ENCODE results near the gene HNF1B.

The HNF1B gene

DNA sequence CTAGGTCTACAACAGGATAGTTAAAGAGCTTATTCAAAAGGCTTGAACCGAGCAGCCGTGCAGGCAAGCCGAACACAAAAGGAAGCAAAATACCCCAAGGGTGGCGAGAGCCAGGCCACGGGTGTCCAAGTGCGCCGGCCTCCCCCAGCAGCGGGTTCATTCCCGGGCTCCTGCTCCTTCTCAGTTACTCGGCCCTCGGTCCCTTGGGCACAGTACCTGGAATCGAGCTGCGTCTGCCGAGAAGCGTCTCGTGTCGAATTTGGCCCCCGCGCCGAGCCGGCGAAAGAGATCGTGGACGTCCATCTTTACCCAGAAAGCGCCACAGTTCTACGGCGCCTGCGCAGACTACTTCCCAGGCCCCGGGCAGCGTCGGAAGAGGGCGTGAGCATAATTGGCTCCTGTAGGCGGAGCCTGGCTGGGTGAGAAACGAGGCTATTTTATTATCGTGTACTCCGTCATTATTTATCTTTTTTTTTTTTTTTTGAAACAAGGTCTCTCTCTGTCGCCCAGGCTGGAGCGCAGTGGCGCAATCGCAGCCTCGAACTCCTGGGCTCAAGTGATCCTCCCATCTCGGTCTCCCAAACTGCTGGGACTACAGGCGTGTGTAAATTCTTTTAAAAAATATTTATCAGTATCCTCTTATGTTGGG is 101.6 kb downstream of the HNF1B start, which contains the start of gene DDX52:
TSS of gene DDX52 (minus strand) at position 329 of the 649 bp plus-strand sequence. CDS start at position 303, 26 bp downstream.
- peaks cover 26% of the 10 kb centered on the region for H3K36me3 ChIP-seq (ENCODE audit: low read depth)
- TF ChIP-seq, protein P1, sequence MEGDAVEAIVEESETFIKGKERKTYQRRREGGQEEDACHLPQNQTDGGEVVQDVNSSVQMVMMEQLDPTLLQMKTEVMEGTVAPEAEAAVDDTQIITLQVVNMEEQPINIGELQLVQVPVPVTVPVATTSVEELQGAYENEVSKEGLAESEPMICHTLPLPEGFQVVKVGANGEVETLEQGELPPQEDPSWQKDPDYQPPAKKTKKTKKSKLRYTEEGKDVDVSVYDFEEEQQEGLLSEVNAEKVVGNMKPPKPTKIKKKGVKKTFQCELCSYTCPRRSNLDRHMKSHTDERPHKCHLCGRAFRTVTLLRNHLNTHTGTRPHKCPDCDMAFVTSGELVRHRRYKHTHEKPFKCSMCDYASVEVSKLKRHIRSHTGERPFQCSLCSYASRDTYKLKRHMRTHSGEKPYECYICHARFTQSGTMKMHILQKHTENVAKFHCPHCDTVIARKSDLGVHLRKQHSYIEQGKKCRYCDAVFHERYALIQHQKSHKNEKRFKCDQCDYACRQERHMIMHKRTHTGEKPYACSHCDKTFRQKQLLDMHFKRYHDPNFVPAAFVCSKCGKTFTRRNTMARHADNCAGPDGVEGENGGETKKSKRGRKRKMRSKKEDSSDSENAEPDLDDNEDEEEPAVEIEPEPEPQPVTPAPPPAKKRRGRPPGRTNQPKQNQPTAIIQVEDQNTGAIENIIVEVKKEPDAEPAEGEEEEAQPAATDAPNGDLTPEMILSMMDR (IDR thresholded peaks at IDR 0.05; ENCODE audit: poor library complexity, severe bottlenecking): no peak
- ATAC-seq (ENCODE audit: low read depth) (peak; percentile 94), DNase-seq (ENCODE audit: low spot score) (peak; percentile 85)
- H3K27me3 ChIP-seq (ENCODE audit: insufficient read depth, poor library complexity, severe bottlenecking): no peaks in the 10 kb centered on the region
- peak within 1 kb of the TSS; percentile 82 for H3K4me3 ChIP-seq (ENCODE audit: severe bottlenecking)
- H3K27ac ChIP-seq (ENCODE audit: poor library complexity, severe bottlenecking): peak within 1 kb of the TSS; percentile 45
- H3K9me3 ChIP-seq (ENCODE audit: severe bottlenecking): no peaks in the 10 kb centered on the region
- peaks cover 7% of the 10 kb centered on the region for H3K4me1 ChIP-seq (ENCODE audit: insufficient read depth, poor library complexity, severe bottlenecking)

DNA sequence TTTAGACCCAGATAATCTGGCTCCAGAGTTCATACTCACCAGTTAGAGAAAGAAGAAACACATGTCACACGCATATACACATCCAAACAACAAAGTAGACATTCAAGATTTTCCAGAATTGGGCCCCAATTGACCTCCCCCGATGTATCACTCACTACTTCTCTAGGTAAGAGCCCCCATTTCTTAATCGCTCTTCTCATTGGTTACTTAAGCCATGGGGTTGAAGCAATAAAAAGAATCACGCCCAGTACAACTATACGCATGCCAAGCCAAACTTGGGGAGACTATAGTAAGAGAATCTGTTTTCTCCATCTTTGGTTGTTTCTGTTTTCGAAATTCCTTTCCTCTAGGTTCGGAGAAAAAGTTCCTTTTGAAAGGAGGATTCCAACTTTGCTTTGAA is 102.2 kb downstream of the HNF1B start:
- DNase-seq (ENCODE audit: low spot score): no peak
- peaks cover 32% of the 10 kb centered on the region for H3K36me3 ChIP-seq (ENCODE audit: low read depth)
- no peaks in the 10 kb centered on the region for H3K9me3 ChIP-seq (ENCODE audit: severe bottlenecking)
- TF ChIP-seq, protein P1 (IDR thresholded peaks at IDR 0.05; ENCODE audit: poor library complexity, severe bottlenecking): no peak
- ATAC-seq (ENCODE audit: low read depth): peak; percentile 43; the same call in 1 of the 3 replicates
- H3K4me1 ChIP-seq (ENCODE audit: insufficient read depth, poor library complexity, severe bottlenecking): peaks cover 7% of the 10 kb centered on the region
- peak overlapping the region; percentile 82 for H3K4me3 ChIP-seq (ENCODE audit: severe bottlenecking)
- no peaks in the 10 kb centered on the region for H3K27me3 ChIP-seq (ENCODE audit: insufficient read depth, poor library complexity, severe bottlenecking)
- H3K27ac ChIP-seq (ENCODE audit: poor library complexity, severe bottlenecking): peak overlapping the region; percentile 45

DNA sequence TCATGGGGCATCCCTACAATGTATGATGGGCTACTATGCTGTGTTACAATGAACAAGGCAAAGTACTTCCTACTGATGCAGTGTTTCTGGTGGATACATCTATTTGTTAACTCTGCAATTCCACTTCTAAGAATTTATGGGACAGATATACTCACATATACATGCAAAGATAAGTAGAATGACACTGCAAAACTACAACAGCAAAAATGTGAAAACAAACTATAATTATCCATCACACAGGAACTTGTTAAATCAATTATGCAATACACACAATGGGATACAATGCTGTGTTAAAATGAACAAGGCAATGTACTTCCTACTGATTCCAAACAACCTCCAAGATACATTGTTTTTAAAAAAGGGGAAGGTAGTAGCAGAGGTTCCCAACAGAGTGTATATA is 104.8 kb downstream of the HNF1B start:
- H3K27me3 ChIP-seq (ENCODE audit: insufficient read depth, poor library complexity, severe bottlenecking): no peaks in the 10 kb centered on the region
- TF ChIP-seq, protein P1 (IDR thresholded peaks at IDR 0.05; ENCODE audit: poor library complexity, severe bottlenecking): no peak
- H3K9me3 ChIP-seq (ENCODE audit: severe bottlenecking): no peaks in the 10 kb centered on the region
- H3K27ac ChIP-seq (ENCODE audit: poor library complexity, severe bottlenecking): no peak overlapping the region
- DNase-seq (ENCODE audit: low spot score): no peak
- H3K4me1 ChIP-seq (ENCODE audit: insufficient read depth, poor library complexity, severe bottlenecking): peaks cover 7% of the 10 kb centered on the region
- H3K36me3 ChIP-seq (ENCODE audit: low read depth): peaks cover 54% of the 10 kb centered on the region
- no peak for ATAC-seq (ENCODE audit: low read depth)
- no peak overlapping the region for H3K4me3 ChIP-seq (ENCODE audit: severe bottlenecking)

DNA sequence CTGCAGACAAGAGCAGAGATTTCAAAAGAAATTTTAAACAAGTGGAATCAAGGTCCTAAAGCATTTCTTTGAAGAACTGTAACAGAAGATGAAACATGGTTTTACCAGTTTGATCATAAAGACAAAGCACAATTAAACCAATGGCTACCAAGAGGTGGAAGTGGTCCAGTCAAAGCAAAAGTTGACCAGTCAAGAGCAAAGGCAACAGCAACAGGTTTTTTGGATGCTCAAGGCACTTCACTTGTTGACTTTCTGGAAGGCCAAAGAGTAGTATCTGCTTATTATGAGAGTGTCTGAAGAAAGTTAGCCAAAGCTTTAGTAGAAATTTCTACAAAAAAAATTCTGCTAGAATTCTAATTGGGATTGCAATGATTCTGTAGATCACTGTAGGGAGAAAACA is 106.9 kb downstream of the HNF1B start:
- no peak overlapping the region for H3K4me3 ChIP-seq (ENCODE audit: severe bottlenecking)
- DNase-seq (ENCODE audit: low spot score) (no peak), ATAC-seq (ENCODE audit: low read depth) (no peak)
- no peaks in the 10 kb centered on the region for H3K9me3 ChIP-seq (ENCODE audit: severe bottlenecking)
- TF ChIP-seq, protein P1 (IDR thresholded peaks at IDR 0.05; ENCODE audit: poor library complexity, severe bottlenecking): no peak
- no peak overlapping the region for H3K27ac ChIP-seq (ENCODE audit: poor library complexity, severe bottlenecking)
- H3K27me3 ChIP-seq (ENCODE audit: insufficient read depth, poor library complexity, severe bottlenecking): no peaks in the 10 kb centered on the region
- H3K4me1 ChIP-seq (ENCODE audit: insufficient read depth, poor library complexity, severe bottlenecking): peaks cover 4% of the 10 kb centered on the region
- peaks cover 56% of the 10 kb centered on the region for H3K36me3 ChIP-seq (ENCODE audit: low read depth)

Measured in RWPE2 (cell line).